ENCODE data around the gene STX18. TPM values are rescaled to one million over a fixed set of nuclear protein-coding genes. Genes with fewer than 3 reads are reported as not detected.
A peak's percentile ranks its signal among the peaks of the same experiment; 100 is the strongest.

The STX18 gene
- total RNA-seq, 4 donors from 2014 or later, result 9.2 to 56.9 (median 42.1) TPM

DNA sequence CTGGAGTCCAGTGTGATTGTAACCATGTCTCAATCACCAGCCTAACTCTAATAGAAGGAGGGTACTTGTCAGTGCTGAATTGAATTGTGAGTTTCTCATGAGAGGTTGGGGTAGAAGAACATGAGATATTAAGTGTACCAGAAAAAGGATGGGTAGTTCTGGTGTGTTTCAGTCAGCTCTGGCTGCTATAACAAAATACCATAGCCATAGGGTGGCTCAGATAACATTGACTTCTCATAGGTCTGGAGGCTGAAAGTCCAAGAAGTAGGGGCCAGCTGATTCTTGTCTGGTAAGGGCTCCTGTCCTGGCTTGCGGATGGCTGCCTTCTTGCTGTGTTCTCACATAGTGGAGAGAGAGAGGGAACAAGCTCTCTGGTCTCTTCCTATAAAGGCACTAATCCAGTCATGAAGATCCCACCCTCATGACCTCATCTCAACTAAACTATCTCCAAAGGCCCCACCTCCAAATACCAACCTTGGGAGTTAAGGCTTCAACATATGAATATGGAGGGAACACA lies 35.6 kb upstream of the STX18 start:
- intact Hi-C loops (cut with DNase I; ENCODE audit: low total_unique reads) (no loop called here), in situ Hi-C loops (cut with MboI; ENCODE audit: low pct_ligation_motif_present in 1 of 4, low pct_unique_long_range_greater_than_20kb in 1 of 4, low sequenced_read_pairs in 3 of 4) (no loop called here)
- TF ChIP-seq POLR2AphosphoS5 (IDR thresholded peaks at IDR 0.05), result no peak
- no peak for TF ChIP-seq POLR2A (IDR thresholded peaks at IDR 0.05)
- TF ChIP-seq, protein P1, sequence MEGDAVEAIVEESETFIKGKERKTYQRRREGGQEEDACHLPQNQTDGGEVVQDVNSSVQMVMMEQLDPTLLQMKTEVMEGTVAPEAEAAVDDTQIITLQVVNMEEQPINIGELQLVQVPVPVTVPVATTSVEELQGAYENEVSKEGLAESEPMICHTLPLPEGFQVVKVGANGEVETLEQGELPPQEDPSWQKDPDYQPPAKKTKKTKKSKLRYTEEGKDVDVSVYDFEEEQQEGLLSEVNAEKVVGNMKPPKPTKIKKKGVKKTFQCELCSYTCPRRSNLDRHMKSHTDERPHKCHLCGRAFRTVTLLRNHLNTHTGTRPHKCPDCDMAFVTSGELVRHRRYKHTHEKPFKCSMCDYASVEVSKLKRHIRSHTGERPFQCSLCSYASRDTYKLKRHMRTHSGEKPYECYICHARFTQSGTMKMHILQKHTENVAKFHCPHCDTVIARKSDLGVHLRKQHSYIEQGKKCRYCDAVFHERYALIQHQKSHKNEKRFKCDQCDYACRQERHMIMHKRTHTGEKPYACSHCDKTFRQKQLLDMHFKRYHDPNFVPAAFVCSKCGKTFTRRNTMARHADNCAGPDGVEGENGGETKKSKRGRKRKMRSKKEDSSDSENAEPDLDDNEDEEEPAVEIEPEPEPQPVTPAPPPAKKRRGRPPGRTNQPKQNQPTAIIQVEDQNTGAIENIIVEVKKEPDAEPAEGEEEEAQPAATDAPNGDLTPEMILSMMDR (IDR thresholded peaks at IDR 0.05), result no peak
- no peak for TF ChIP-seq EP300 (IDR thresholded peaks at IDR 0.05; ENCODE audit: low read depth)
- no peaks in the 10 kb centered on the region for H3K36me3 ChIP-seq
- no peak overlapping the region for H3K4me3 ChIP-seq
- H3K9me3 ChIP-seq, result no peaks in the 10 kb centered on the region
- no peaks in the 10 kb centered on the region for H3K27me3 ChIP-seq
- 100% methylated on average over 1 of the region's 1 CpG for WGBS, 2 donors (ENCODE audit: low coverage in 1 of 2)
- peaks cover 0 to 10% (median 0%) of the 10 kb centered on the region in 4 donors for H3K4me1 ChIP-seq
- no peak for DNase-seq
- H3K27ac ChIP-seq, result no peak overlapping the region

DNA sequence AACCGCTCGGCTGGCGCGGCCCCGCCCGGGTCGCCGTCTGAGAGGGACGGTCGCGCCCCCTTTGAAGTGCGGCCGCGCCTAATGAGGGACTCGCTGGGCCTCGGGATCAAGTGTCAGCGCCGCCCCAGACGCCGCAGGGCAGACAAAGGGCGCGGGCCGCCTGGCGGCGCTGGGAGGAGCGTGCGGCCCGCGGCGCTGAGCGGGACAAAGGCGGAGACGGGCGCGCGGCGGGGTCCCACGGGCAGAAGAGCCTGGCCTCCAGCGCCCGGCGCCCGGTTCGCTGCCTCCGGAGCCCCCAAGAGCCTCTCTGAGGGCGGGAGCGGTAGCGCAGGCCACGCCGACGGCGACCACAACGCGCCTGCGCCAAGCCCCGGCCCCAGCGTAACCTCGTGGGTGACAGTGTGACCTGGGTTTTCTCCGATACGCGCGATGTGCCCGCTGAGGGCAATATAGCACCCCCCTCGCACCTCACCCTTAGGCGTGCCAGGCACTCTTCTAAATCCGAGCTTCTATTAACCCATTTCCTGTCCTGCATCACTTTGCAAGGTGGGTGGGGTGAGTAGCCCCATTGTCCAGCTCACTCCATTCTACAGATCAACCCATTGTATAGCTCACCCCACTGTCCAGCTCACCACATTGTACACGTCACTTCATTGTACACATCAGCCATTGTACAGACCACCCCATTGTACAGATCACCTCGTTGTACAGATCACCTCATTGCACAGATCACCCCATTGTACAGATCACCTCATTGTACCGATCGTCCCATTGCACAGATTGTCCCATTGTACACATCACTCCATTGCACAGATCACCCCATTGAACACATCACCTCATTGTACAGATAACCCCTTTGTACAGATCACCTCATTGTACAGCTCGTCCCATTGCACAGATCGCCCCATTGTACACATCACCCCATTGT lies 33.7 kb upstream of the STX18 start:
- intact Hi-C loops (cut with DNase I; ENCODE audit: low total_unique reads) (no loop called here), in situ Hi-C loops (cut with MboI; ENCODE audit: low pct_ligation_motif_present in 1 of 4, low pct_unique_long_range_greater_than_20kb in 1 of 4, low sequenced_read_pairs in 3 of 4) (no loop called here)
- Histone ChIP-seq H3K4me3 (peak overlapping the region; percentile 60 to 83 (median 72)), H3K9me3 (no peaks in the 10 kb centered on the region), H3K27ac (peak overlapping the region; percentile 24 to 79 (median 74)), H3K27me3 (no peaks in the 10 kb centered on the region), H3K4me1 (peaks cover 0 to 10% (median 0%) of the 10 kb centered on the region in 4 donors), H3K36me3 (no peaks in the 10 kb centered on the region)
- 11 to 98% methylated on average over 6 to 58 of the region's 71 CpGs for WGBS, 2 donors (ENCODE audit: low coverage in 1 of 2)
- peak; percentile 74 for DNase-seq
- TF ChIP-seq, protein P1 (IDR thresholded peaks at IDR 0.05), result peak; percentile 36 to 74 (median 58)
- TF ChIP-seq POLR2A (IDR thresholded peaks at IDR 0.05) (no peak), EP300 (IDR thresholded peaks at IDR 0.05; ENCODE audit: low read depth) (no peak), POLR2AphosphoS5 (IDR thresholded peaks at IDR 0.05) (no peak)

DNA sequence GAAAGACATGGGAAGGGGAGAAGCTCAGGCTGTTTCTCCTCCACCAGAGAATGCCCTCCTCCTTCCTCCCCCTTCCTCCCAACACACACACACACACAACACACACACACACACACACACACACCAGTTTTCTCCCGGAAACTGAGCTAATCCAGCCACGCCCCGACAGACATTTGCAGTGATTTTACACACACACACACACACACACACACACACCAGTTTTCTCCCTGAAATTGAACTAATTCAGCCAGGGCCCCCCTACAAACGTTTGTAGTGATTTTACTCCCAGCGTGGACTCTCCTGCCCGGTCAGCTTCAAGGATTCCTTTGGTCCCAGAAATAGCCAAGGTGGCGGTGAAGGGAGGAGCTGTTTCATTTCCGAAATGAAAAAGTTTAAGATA lies 32.9 kb upstream of the STX18 start:
- WGBS, 2 donors (ENCODE audit: low coverage in 1 of 2), result 4% methylated on average over 8 of the region's 8 CpGs; no CpG with 5 or more reads in 1 of the 2 donors
- peak overlapping the region; percentile 24 to 79 (median 74) for H3K27ac ChIP-seq
- DNase-seq, result peak; percentile 47
- TF ChIP-seq, protein P1 (IDR thresholded peaks at IDR 0.05), result no peak
- no peak for TF ChIP-seq POLR2AphosphoS5 (IDR thresholded peaks at IDR 0.05)
- no peak for TF ChIP-seq POLR2A (IDR thresholded peaks at IDR 0.05)
- no peak for TF ChIP-seq EP300 (IDR thresholded peaks at IDR 0.05; ENCODE audit: low read depth)
- H3K4me1 ChIP-seq, result peaks cover 0 to 10% (median 0%) of the 10 kb centered on the region in 4 donors
- in situ Hi-C loops (cut with MboI; ENCODE audit: low pct_ligation_motif_present in 1 of 4, low pct_unique_long_range_greater_than_20kb in 1 of 4, low sequenced_read_pairs in 3 of 4), result no loop called here
- no peaks in the 10 kb centered on the region for H3K36me3 ChIP-seq
- no peaks in the 10 kb centered on the region for H3K27me3 ChIP-seq
- intact Hi-C loops (cut with DNase I; ENCODE audit: low total_unique reads), result no loop called here
- no peaks in the 10 kb centered on the region for H3K9me3 ChIP-seq
- peak overlapping the region; percentile 60 to 83 (median 72) for H3K4me3 ChIP-seq

DNA sequence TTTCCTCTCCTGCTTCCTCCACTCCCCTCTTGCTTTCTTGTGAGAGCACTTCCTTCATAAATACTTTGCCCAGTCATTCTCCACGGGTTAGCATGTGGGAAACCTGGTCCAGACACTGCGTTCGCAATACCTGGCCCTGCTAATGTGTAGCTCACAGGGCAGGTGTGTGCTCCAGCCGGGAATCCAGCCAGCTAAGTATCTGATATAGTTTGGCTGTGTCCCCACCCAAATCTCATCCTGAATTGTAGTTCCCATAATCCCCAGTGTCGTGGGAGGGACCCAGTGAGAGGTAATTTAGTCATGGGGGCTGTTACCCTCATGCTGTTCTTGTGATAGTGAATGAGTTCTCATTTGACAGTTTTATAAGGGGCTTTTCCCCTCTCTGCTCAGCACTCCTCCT lies 32.2 kb upstream of the STX18 start:
- in situ Hi-C loops (cut with MboI; ENCODE audit: low pct_ligation_motif_present in 1 of 4, low pct_unique_long_range_greater_than_20kb in 1 of 4, low sequenced_read_pairs in 3 of 4), result no loop called here
- peaks cover 0 to 10% (median 0%) of the 10 kb centered on the region in 4 donors for H3K4me1 ChIP-seq
- TF ChIP-seq POLR2AphosphoS5 (IDR thresholded peaks at IDR 0.05) (no peak), POLR2A (IDR thresholded peaks at IDR 0.05) (no peak), EP300 (IDR thresholded peaks at IDR 0.05; ENCODE audit: low read depth) (no peak)
- TF ChIP-seq, protein P1 (IDR thresholded peaks at IDR 0.05), result no peak
- no peaks in the 10 kb centered on the region for H3K36me3 ChIP-seq
- no peaks in the 10 kb centered on the region for H3K27me3 ChIP-seq
- intact Hi-C loops (cut with DNase I; ENCODE audit: low total_unique reads), result no loop called here
- DNase-seq, result peak; percentile 16
- H3K4me3 ChIP-seq, result no peak overlapping the region
- H3K27ac ChIP-seq, result no peak overlapping the region
- WGBS, 2 donors (ENCODE audit: low coverage in 1 of 2), result 53 to 71% methylated on average over 3 to 5 of the region's 5 CpGs
- no peaks in the 10 kb centered on the region for H3K9me3 ChIP-seq
